AG09309 (cell line): Measurements from ENCODE around the gene SYT17.
A peak's percentile ranks its signal among the peaks of the same experiment; 100 is the strongest.

Experiments
- DNase-seq: peaks from one replicate; pipeline ENCODE4 v3.0.0-alpha.2; 2010; ENCODE audit warnings: low read depth
- H3K4me3 ChIP-seq: 2 replicates; pipeline ENCODE4 v1.5.1; 2011; ENCODE audit warnings: mild to moderate bottlenecking, low read depth, low read length, moderate library complexity; ENCODE audit not compliant: control insufficient read depth
- TF ChIP-seq, protein P1 (sequence below): IDR thresholded peaks from 2 replicates; pipeline ENCODE4 v1.5.1; 2011; ENCODE audit warnings: mild to moderate bottlenecking, low read depth, low read length, inconsistent platforms; ENCODE audit not compliant: insufficient read depth, control insufficient read depth; ENCODE audit errors: missing control alignments

The SYT17 gene

DNA sequence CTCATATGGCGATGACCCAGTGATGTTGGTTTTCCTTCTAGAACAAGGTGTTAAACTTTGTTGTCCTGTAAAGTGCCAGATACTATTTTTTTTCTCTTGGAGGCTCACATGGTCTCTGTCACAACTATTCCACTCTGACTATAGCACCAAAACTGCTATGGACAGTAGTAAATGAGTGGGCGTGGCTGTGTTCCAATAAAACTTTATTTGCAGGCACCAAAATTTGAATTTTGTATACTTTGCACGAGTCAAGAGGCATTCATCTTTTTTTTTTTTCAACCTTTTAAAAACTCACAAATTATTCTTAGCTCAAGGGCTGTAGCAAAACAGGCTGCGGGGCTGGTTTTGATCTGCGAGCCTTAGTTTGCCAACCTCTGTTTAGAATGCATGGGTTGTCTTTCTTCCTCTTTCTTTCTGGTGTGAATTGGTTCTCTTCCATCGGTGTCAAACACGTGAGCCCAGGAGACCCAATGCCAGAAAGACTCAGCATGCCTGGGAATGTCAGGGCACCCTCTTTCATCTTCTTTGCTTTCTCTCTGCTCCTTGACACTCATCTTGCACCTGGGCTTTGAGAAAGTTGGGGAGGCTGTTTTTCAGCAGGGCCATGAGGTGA is 2.1 kb downstream of the SYT17 start:
- TF ChIP-seq, protein P1, sequence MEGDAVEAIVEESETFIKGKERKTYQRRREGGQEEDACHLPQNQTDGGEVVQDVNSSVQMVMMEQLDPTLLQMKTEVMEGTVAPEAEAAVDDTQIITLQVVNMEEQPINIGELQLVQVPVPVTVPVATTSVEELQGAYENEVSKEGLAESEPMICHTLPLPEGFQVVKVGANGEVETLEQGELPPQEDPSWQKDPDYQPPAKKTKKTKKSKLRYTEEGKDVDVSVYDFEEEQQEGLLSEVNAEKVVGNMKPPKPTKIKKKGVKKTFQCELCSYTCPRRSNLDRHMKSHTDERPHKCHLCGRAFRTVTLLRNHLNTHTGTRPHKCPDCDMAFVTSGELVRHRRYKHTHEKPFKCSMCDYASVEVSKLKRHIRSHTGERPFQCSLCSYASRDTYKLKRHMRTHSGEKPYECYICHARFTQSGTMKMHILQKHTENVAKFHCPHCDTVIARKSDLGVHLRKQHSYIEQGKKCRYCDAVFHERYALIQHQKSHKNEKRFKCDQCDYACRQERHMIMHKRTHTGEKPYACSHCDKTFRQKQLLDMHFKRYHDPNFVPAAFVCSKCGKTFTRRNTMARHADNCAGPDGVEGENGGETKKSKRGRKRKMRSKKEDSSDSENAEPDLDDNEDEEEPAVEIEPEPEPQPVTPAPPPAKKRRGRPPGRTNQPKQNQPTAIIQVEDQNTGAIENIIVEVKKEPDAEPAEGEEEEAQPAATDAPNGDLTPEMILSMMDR: no peak
- H3K4me3 ChIP-seq: no peak overlapping the region
- no peak for DNase-seq

DNA sequence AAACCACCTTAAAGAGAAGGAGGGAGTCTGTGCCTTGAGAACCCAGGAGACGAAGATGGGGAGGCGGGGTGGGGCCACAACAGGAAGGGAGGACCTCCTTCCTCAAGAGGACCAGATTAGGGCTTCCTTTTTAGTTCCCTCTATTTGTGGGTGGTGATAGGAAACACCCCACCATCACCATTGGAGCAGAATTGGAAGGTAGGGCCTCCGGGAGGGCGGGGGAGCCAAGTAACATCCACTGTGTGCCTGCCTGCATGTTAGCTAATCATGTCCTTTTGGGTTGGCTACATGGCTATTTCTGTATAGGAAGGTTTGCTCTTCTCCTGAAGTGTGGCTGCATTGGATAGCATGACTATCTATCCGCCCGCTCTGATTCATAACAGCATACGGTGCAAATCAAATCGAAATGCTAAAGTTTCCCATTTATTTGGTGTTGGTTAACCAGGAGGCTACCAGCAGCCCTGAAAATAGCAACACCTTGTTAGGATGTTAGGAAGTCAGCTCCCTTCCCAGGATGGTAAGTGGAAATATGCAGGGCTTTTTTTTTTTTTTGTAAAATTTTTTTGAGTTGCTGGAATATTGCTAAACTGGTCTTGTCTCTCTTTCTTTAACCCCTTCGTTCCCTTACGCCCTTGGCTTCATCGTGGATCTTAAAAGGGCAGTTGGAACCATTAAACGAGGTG is 4.2 kb downstream of the SYT17 start:
- DNase-seq: no peak
- TF ChIP-seq, protein P1: no peak
- H3K4me3 ChIP-seq: no peak overlapping the region

DNA sequence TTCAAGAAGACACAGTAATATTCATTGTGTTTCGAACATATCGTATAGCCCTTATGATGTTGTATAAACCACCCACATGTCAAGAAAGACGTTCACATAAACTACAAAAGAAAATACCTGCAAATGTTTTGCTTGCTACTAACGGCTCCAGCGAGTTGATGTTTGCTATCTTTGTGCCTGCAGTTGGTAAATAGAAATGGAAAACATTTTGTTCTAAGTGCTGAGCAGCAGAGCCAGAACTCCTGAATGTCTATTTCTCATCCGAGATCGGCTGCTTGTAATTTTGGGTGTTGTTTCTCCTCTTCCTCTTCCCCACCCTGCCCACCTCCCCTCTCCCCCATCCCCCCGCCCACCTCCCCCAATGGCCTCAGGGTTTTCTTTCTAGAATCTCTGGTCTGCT is 5.0 kb downstream of the SYT17 start:
- H3K4me3 ChIP-seq: no peak overlapping the region
- TF ChIP-seq, protein P1: no peak
- no peak for DNase-seq

DNA sequence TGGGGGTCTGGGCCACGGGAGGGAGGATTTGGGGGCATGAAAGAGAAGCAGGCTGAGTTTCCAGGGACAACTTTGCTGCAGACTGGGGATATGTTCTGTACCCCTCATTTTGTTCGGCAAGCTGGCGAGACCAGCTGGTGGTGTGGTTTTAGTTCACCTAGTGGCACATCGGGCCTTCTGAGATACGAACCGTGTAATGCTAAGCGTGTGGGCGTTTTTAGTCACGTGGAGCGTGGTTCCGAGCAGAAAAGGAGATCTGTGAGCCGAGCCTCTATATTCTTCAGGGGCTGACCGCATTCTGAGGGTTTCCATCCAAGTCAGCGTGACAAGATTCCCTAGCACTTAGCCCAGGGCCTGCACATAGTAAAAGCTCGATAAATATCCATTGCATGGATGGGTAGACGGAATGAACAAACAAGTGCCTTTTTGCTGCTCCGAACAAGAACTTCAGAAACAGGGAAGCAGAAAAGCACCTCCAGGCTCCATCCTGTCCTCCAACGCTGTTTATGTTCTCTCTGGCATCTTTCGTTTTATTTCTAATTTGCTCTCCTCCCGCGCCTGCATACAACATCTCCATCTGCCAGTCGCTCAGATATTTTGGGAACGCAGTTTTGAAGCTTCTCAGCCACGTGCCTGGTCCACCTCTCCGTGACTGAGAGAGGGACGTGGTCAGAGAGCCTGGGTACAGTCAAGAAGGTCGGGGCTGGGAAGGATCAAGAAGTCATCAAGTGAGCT is 5.8 kb downstream of the SYT17 start:
- TF ChIP-seq, protein P1: no peak
- no peak overlapping the region for H3K4me3 ChIP-seq
- DNase-seq: no peak

DNA sequence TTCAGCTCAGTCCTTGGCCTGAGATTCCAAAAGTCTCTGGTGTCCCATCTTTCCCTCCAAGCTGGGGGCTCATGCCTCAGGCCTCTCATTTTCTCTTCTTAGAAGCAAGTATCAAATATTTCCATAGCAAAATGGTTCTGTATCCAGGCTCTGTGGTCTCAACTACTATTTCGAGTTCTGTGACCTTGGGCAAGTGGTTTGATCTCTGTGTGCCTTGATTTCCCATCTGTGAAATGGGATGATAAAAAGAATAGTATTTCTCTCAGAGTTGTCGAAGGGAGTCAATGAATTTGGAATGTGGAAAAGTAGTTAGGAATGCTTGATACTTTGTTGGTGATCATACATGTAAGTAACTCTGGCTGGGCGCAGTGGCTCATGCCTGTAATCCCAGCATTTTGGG is 6.4 kb downstream of the SYT17 start:
- H3K4me3 ChIP-seq: no peak overlapping the region
- TF ChIP-seq, protein P1: no peak
- DNase-seq: no peak

DNA sequence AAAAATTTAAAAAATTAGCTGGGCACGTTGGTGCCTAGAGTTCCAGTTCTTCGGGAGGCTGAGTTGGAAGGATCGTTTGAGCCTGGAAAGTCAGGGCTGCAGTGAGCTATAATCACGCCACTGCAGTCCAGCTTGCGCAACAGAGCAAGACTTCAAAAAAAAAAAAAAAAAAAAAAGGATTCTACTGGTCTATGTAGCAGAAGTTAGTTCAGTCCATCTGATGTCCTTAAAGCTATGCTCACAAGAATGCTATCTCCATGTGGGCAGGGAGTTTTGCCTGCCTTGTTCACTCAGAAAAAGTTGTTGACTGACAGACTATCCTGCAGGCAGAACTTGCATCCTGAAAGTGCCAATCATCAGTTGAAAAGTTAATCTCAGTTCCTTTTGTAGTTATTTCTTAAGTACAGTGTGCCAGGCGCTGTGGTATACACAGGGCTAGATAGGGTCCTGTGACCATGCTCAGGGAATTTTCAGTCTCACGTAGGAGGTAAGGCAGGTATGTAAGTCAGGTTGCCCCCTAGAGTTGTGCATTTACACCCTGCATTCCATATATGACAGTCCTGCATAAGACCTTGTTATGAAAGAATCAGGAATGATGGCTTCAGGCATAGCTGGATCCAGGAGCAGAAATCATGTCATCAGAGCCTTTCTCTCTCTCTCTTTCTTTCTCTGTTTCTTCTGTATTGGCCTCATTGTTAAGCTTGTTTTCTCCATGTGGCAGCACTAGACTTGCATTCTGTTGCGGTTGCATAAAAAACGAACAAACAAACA is 7.6 kb downstream of the SYT17 start:
- H3K4me3 ChIP-seq: no peak overlapping the region
- TF ChIP-seq, protein P1: no peak
- peak; percentile 11 for DNase-seq
